H9 (cell line): ENCODE measurements around the gene USP28. TPM values are rescaled to one million over a fixed set of nuclear protein-coding genes. Genes with fewer than 3 reads are reported as not detected.

Source experiments
- DNase-seq: peaks from one replicate; pipeline ENCODE4 v3.0.0-alpha.2; 2017
- H2AFZ ChIP-seq: one replicate; pipeline ENCODE4 v1.6.1; 2013; ENCODE audit warnings: mild to moderate bottlenecking, low read length, control low read depth, moderate library complexity
- H2AK5ac ChIP-seq: 2 replicates; pipeline ENCODE4 v1.6.1; 2013; ENCODE audit warnings: low read length, control low read depth, mixed read lengths; ENCODE audit not compliant: insufficient read length
- H2BK120ac ChIP-seq: one replicate; pipeline ENCODE4 v1.6.1; 2013; ENCODE audit warnings: low read depth, mild to moderate bottlenecking, low read length, control low read depth, inconsistent platforms; ENCODE audit not compliant: poor library complexity, severe bottlenecking
- H2BK12ac ChIP-seq: 2 replicates; pipeline ENCODE4 v1.6.1; 2013; ENCODE audit warnings: low read length, control low read depth, mixed read lengths, low read depth; ENCODE audit not compliant: insufficient read length
- H2BK15ac ChIP-seq: 2 replicates; pipeline ENCODE4 v1.6.1; 2013; ENCODE audit warnings: low read depth, low read length, control low read depth
- H2BK20ac ChIP-seq: one replicate; pipeline ENCODE4 v1.6.1; 2013; ENCODE audit warnings: low read depth, mild to moderate bottlenecking, low read length, control low read depth, inconsistent platforms; ENCODE audit not compliant: poor library complexity, severe bottlenecking
- H2BK5ac ChIP-seq: 2 replicates; pipeline ENCODE4 v1.6.1; 2013; ENCODE audit warnings: low read length, control low read depth, mixed read lengths; ENCODE audit not compliant: insufficient read length
- H3K14ac ChIP-seq: 2 replicates; pipeline ENCODE4 v1.6.1; 2013; ENCODE audit warnings: low read length, control low read depth; ENCODE audit not compliant: insufficient read depth
- H3K18ac ChIP-seq: 2 replicates; pipeline ENCODE4 v1.6.1; 2013; ENCODE audit warnings: low read depth, mild to moderate bottlenecking, mixed read lengths, low read length, control low read depth; ENCODE audit not compliant: insufficient read length
- H3K23ac ChIP-seq: 2 replicates; pipeline ENCODE4 v1.6.1; 2013; ENCODE audit warnings: low read length, control low read depth, mixed read lengths, low read depth; ENCODE audit not compliant: insufficient read length
- H3K23me2 ChIP-seq: 2 replicates; pipeline ENCODE4 v1.6.1; 2013; ENCODE audit warnings: low read depth, mild to moderate bottlenecking, mixed read lengths, low read length, control low read depth; ENCODE audit not compliant: insufficient read length, poor library complexity, severe bottlenecking
- H3K27ac ChIP-seq: 2 replicates; pipeline ENCODE4 v1.5.1; 2013; ENCODE audit warnings: low read length, control low read depth, mixed read lengths, low read depth; ENCODE audit not compliant: insufficient read length
- H3K27me3 ChIP-seq: 2 replicates; pipeline ENCODE4 v1.6.1; 2013; ENCODE audit warnings: low read length, control low read depth, inconsistent platforms; ENCODE audit not compliant: insufficient read depth
- H3K4ac ChIP-seq: 2 replicates; pipeline ENCODE4 v1.6.1; 2013; ENCODE audit warnings: low read depth, mild to moderate bottlenecking, control low read depth, inconsistent platforms, low read length, moderate library complexity
- H3K4me1 ChIP-seq: 2 replicates; pipeline ENCODE4 v1.6.1; 2013; ENCODE audit warnings: low read length, control low read depth, inconsistent platforms; ENCODE audit not compliant: insufficient read depth
- H3K4me2 ChIP-seq: 2 replicates; pipeline ENCODE4 v1.6.1; 2013; ENCODE audit warnings: low read length, control low read depth, mixed read lengths; ENCODE audit not compliant: insufficient read length, insufficient read depth
- H3K56ac ChIP-seq: 2 replicates; pipeline ENCODE4 v1.6.1; 2013; ENCODE audit warnings: low read depth, mild to moderate bottlenecking, mixed read lengths, low read length, control low read depth; ENCODE audit not compliant: insufficient read length
- H3K79me1 ChIP-seq: 2 replicates; pipeline ENCODE4 v1.6.1; 2013; ENCODE audit warnings: low read depth, mild to moderate bottlenecking, moderate library complexity, low read length, control low read depth, inconsistent platforms; ENCODE audit not compliant: insufficient read depth, poor library complexity, severe bottlenecking
- H3K79me2 ChIP-seq: 2 replicates; pipeline ENCODE4 v1.6.1; 2013; ENCODE audit warnings: low read length, control low read depth, inconsistent platforms; ENCODE audit not compliant: insufficient read depth
- H3K9ac ChIP-seq: 2 replicates; pipeline ENCODE4 v1.6.1; 2013; ENCODE audit warnings: low read length, control low read depth, mixed read lengths; ENCODE audit not compliant: insufficient read length; ENCODE audit errors: extremely low read depth
- H3K9me3 ChIP-seq: one replicate; pipeline ENCODE4 v1.6.1; 2013; ENCODE audit warnings: low read depth, low read length, inconsistent platforms; ENCODE audit not compliant: control insufficient read depth
- H3T11ph ChIP-seq: one replicate; pipeline ENCODE4 v1.6.1; 2013; ENCODE audit warnings: mild to moderate bottlenecking, low read length, control low read depth, inconsistent platforms
- H4K20me1 ChIP-seq: one replicate; pipeline ENCODE4 v1.6.1; 2013; ENCODE audit not compliant: control insufficient read depth, insufficient read length, insufficient read depth
- H4K5ac ChIP-seq: 2 replicates; pipeline ENCODE4 v1.6.1; 2013; ENCODE audit warnings: low read depth, mild to moderate bottlenecking, mixed read lengths, low read length, control low read depth; ENCODE audit not compliant: insufficient read length
- H4K8ac ChIP-seq: replicated peaks from 2 replicates; pipeline ENCODE4 v1.6.1; 2013; ENCODE audit warnings: low read length, control low read depth, mixed read lengths, low read depth; ENCODE audit not compliant: insufficient read length
- H4K91ac ChIP-seq: 2 replicates; pipeline ENCODE4 v1.6.1; 2013; ENCODE audit warnings: low read depth, mild to moderate bottlenecking, moderate library complexity, mixed read lengths, low read length, control low read depth; ENCODE audit not compliant: insufficient read length
- H3K27ac Mint-ChIP-seq, 3 experiments: 2 replicates in 2 of 3; 3 replicates in 1 of 3; pipeline ENCODE4 v1.8.0; 2020 to 2021; ENCODE audit warnings: mixed read lengths in 3 of 3, mild to moderate bottlenecking in 1 of 3, moderate library complexity in 1 of 3
- H3K27me3 Mint-ChIP-seq: 2 replicates; pipeline ENCODE4 v1.8.0; 2021; ENCODE audit warnings: low read depth, mild to moderate bottlenecking, moderate library complexity, mixed read lengths
- H3K36me3 Mint-ChIP-seq, 3 experiments: 2 replicates in 2 of 3; 3 replicates in 1 of 3; pipeline ENCODE4 v1.8.0; 2020 to 2021; ENCODE audit warnings: low read depth in 3 of 3, mixed read lengths in 3 of 3; ENCODE audit not compliant: insufficient read depth in 1 of 3
- H3K4me1 Mint-ChIP-seq, 2 experiments: 2 replicates each; pipeline ENCODE4 v1.8.0; 2020; ENCODE audit warnings: mixed read lengths in 2 of 2
- H3K4me3 Mint-ChIP-seq, 2 experiments: 2 replicates in 1 of 2; 3 replicates in 1 of 2; pipeline ENCODE4 v1.8.0; 2020 to 2021; ENCODE audit warnings: mild to moderate bottlenecking in 2 of 2, mixed read lengths in 2 of 2, moderate library complexity in 1 of 2
- H3K9me3 Mint-ChIP-seq, 2 experiments: 2 replicates in 1 of 2; 3 replicates in 1 of 2; pipeline ENCODE4 v1.8.0; 2020; ENCODE audit warnings: mild to moderate bottlenecking in 2 of 2, mixed read lengths in 2 of 2, moderate library complexity in 1 of 2
- CTCF ChIP-seq: fragments of 200-600 bp; sonication (generic); conservative IDR thresholded peaks from 3 replicates; pipeline ENCODE4 v1.8.0; 2021; ENCODE audit warnings: antibody characterized with exemption, mild to moderate bottlenecking
- WGBS: extraction: QIAGEN DNeasy Blood & Tissue Kit; methylation state at CpG from one replicate; pipeline ENCODE4 v1.1.7; 2013; ENCODE audit warnings: missing lambda C conversion rate, low lambda C conversion rate, mixed read lengths; ENCODE audit not compliant: insufficient read length; ENCODE audit errors: extremely low coverage; 5-methylcytosine and 5-hydroxymethylcytosine counted together
- total RNA-seq: library from RNA; stranded (reverse); gene quantifications from 2 replicates; pipeline ENCODE4 v1.2.1, GENCODE V29; 2021

Gene USP28
- total RNA-seq, 1 experiment from 2014 or later, result 107 TPM

DNA sequence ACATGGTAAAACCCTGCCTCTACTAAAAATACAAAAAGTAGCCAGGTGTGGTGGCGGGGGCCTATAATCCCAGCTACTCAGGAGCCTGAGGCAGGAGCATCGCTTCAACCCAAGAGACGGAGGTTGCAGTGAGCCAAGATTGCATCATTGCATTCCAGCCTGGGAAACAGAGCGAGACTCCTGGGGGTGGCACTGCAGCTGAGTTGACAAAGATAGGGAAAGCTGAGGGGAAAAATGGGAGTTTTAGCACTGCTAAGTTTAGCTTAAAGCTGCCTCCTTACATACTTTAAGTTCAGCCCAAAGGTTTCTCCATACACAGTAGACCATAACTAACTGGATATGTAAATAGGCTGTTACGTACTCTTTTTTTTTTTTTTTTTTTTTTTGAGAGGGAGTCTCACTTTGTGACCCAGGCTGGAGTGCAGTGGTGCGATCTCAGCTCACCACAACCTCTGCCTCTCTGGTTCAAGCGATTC is 9.0 kb upstream of the USP28 start:
- Histone ChIP-seq H3K27ac (no peak overlapping the region), H3K18ac (no peak overlapping the region), H3K79me1 (no peaks in the 10 kb centered on the region), H3K4me2 (no peak overlapping the region), H3K4ac (no peak overlapping the region), H2AK5ac (no peak overlapping the region), H4K91ac (no peak overlapping the region), H3K23me2 (no peaks in the 10 kb centered on the region), H2BK15ac (no peak overlapping the region), H3K9ac (no peak overlapping the region), H4K5ac (no peak overlapping the region), H3K79me2 (no peaks in the 10 kb centered on the region), H3K27me3 (no peaks in the 10 kb centered on the region), H2BK20ac (no peak overlapping the region), H3K56ac (no peak overlapping the region), H2BK5ac (no peak overlapping the region), H3K9me3 (no peaks in the 10 kb centered on the region), H3K14ac (no peak overlapping the region), H3K4me1 (no peaks in the 10 kb centered on the region), H3K23ac (no peak overlapping the region), H2BK120ac (no peak overlapping the region), H2AFZ (no peak overlapping the region), H2BK12ac (no peak overlapping the region), H3T11ph (no peak overlapping the region), H4K8ac (no peak overlapping the region), H4K20me1 (no peaks in the 10 kb centered on the region)
- peaks cover 14 to 16% of the 10 kb centered on the region in 2 experiments for H3K4me1 Mint-ChIP-seq
- H3K27ac Mint-ChIP-seq, result peak overlapping the region; percentile 83 to 89 (median 89); a peak in 6 of 7 replicates
- peak; percentile 67 for DNase-seq
- no peak for TF ChIP-seq CTCF
- H3K9me3 Mint-ChIP-seq, result peaks cover 4 to 8% of the 10 kb centered on the region in 2 experiments; a peak in 1 of 5 replicates
- H3K36me3 Mint-ChIP-seq, result peaks cover 0 to 4% (median 0%) of the 10 kb centered on the region in 3 experiments; a peak in 3 of 7 replicates
- no peaks in the 10 kb centered on the region for H3K27me3 Mint-ChIP-seq
- WGBS, result no CpG with 5 or more reads among the region's 7 CpGs
- no peak overlapping the region for H3K4me3 Mint-ChIP-seq
